Cardiac fibroblast (primary cell): ENCODE data around the gene LARGE1.

Experiments
- DNase-seq, 2 donors: peaks; one replicate each; pipeline versions ENCODE4 v3.0.0 to v3.0.0-alpha.2; 2010; ENCODE audit warnings: low read depth in 2 of 2
- H3K4me3 ChIP-seq, 2 donors: replicated peaks in 1 of 2; 1 replicate in 1 of 2; 2 replicates in 1 of 2; pipeline ENCODE4 v1.5.1; 2011; ENCODE audit warnings: low read depth in 2 of 2, low read length in 2 of 2, mild to moderate bottlenecking in 2 of 2, moderate library complexity in 1 of 2
- CTCF ChIP-seq: IDR thresholded peaks from one replicate; pipeline ENCODE4 v1.5.1; 2011; ENCODE audit warnings: low read depth, mild to moderate bottlenecking, low read length, inconsistent platforms

LARGE1 gene

GRCh38 chr22:33914699-33915098, 5.6 kb downstream of the LARGE1 start:
- no peak overlapping the region for H3K4me3 ChIP-seq
- TF ChIP-seq CTCF: no peak
- no peak for DNase-seq

GRCh38 chr22:33914131-33914530, 6.1 kb downstream of the LARGE1 start:
- H3K4me3 ChIP-seq: no peak overlapping the region
- no peak for DNase-seq
- TF ChIP-seq CTCF: no peak

- H3K4me3 ChIP-seq: no peak overlapping the region
- no peak for DNase-seq
- no peak for TF ChIP-seq CTCF
These were observed 7.1 kb downstream of the LARGE1 start for GRCh38 chr22:33913188-33913587.

- H3K4me3 ChIP-seq: no peak overlapping the region
- no peak for TF ChIP-seq CTCF
- DNase-seq: peak; percentile 33 to 64
These were observed 10.4 kb downstream of the LARGE1 start for GRCh38 chr22:33909911-33910310.

- no peak for TF ChIP-seq CTCF
- DNase-seq: peak; percentile 58 to 70
- no peak overlapping the region for H3K4me3 ChIP-seq
These were observed 11.2 kb downstream of the LARGE1 start for GRCh38 chr22:33909075-33909458.

GRCh38 chr22:33908171-33909074, 11.9 kb downstream of the LARGE1 start:
- H3K4me3 ChIP-seq: no peak overlapping the region
- DNase-seq: no peak
- no peak for TF ChIP-seq CTCF
